Measurements from ENCODE around the gene NDNF.

- TF ChIP-seq GATA2 (IDR thresholded peaks at IDR 0.05; ENCODE audit: low read depth, low read length): no peak
- no peak for TF ChIP-seq GATA3 (IDR thresholded peaks at IDR 0.05; ENCODE audit: low read depth, low read length)
These were observed 1.5 kb upstream of the NDNF start for GRCh38 chr4:121073672-121074381.

Measured in SH-SY5Y (cell line).